Measurements from ENCODE around the gene CFLAR.
A peak's percentile ranks its signal among the peaks of the same experiment; 100 is the strongest.
"Not testable (repeated sequence)": the region's sequence is repeated elsewhere in the genome, so short reads cannot be mapped to it uniquely, and the experiment has no call there.

The CFLAR gene

DNA sequence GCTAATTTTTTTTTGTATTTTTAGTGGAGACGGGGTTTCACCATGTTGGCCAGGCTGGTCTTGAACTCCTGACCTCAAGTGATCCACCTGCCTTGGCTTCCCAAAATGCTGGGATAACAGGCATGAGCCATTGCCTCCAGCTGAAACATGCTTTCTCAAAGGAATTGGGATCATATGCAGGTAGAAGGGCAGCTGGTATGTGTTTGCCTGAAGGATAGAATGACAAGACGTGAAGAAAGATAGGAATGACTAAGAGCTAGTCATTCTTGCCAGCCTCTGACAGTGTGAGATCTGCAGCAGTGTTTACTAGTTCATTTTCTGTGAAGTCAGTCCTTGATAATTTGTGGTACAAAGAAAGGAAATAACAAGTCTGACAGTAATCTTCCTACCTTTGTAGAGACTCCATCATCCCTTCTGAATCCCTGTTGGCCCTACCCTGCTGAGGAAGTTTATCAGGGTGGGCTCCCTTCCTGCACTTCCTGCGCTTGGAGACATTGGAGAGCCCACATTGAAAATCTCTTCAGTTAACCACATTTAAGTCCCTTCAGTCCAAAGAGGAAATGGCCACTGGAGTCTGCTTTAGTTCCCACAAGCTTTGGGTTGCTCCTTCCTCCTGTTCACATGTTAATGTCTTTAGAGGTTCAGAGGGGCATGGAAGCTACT is 14.7 kb downstream of the CFLAR start:
- Mint-ChIP-seq H3K9me3 (no peaks in the 10 kb centered on the region), H3K36me3 (ENCODE audit: low read depth) (peaks cover 58% of the 10 kb centered on the region), H3K27me3 (no peaks in the 10 kb centered on the region)

DNA sequence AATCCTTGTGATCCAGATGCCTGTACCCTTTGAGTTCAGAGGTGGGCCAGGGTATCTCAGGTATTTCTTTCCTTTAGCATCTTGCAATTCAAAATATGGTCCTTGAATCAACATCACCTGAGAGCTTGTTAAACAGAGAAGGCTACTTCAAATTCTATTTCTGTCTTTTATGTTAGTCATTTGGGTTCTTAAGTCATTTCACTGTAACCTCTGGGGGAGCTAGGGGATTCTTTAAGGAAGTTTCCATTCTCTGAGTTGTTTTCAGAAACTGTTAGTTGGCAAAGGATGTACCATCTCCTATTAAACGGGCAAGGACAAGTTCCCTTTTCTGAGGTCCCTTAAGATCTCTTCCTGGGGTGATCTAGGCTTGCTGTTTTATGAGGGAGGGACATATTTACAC is 16.6 kb downstream of the CFLAR start:
- no peaks in the 10 kb centered on the region for H3K9me3 Mint-ChIP-seq
- peaks cover 73% of the 10 kb centered on the region for H3K36me3 Mint-ChIP-seq (ENCODE audit: low read depth)
- no peaks in the 10 kb centered on the region for H3K27me3 Mint-ChIP-seq
- peak overlapping the region; percentile 93 for H3K27ac Mint-ChIP-seq
- H3K4me1 Mint-ChIP-seq (ENCODE audit: low read depth) = peaks cover 74% of the 10 kb centered on the region
- peak overlapping the region; percentile 90 for H3K4me3 Mint-ChIP-seq

More for the DNA sequence above, 14.7 kb downstream of the CFLAR start:
- Mint-ChIP-seq H3K4me1 (ENCODE audit: low read depth) (peaks cover 78% of the 10 kb centered on the region), H3K4me3 (peak overlapping the region; percentile 90), H3K27ac (peak overlapping the region; percentile 93)

DNA sequence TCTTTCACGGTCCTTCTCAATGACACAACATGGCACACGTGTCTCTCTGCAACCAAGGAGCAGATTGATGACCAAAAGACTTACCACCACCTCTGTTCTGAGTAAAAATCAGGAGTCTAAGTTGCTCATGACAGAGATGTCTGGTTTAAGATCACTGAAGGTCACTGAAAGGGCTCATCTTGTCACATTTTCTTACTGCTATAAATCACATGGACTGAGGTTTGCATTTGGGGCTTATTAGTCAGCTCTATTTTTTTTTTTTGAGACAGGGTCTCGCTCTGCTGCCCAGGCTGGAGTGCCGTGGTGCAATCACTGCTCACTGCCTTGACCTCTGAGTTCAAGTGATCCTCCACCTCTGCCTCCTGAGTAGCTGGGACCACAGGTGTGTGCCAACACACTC is 19.4 kb downstream of the CFLAR start:
- Mint-ChIP-seq H3K4me1 (ENCODE audit: low read depth) (peaks cover 77% of the 10 kb centered on the region), H3K36me3 (ENCODE audit: low read depth) (peaks cover 89% of the 10 kb centered on the region), H3K9me3 (no peaks in the 10 kb centered on the region), H3K27me3 (no peaks in the 10 kb centered on the region), H3K27ac (peak overlapping the region; percentile 74), H3K4me3 (peak overlapping the region; percentile 52)

DNA sequence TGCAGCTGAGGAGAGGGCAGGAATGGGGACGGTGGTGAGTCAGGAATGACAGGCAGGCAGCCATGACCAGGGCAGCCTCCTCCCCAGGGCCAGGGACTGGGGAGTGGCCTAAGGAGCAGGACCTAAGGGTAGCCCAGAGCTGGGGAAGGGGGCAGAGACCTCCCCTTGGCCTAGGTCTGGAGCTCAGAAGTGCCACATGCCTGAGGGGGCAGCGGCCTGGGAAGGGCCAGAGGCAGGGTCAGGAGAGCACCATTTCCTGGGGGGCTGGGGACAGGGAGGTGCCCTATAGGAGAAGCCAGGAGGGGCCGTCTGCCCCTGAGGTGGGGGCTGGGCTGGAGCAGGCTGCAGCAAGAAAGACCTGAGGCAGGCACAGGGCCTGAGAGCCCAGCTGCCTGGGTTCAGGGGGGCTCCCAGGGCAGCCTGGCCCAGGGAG is 20.9 kb downstream of the CFLAR start:
- Mint-ChIP-seq H3K4me1 (ENCODE audit: low read depth) (peaks cover 75% of the 10 kb centered on the region), H3K27ac (peak overlapping the region; percentile 74), H3K9me3 (no peaks in the 10 kb centered on the region), H3K36me3 (ENCODE audit: low read depth) (peaks cover 86% of the 10 kb centered on the region), H3K27me3 (no peaks in the 10 kb centered on the region), H3K4me3 (no peak overlapping the region)

DNA sequence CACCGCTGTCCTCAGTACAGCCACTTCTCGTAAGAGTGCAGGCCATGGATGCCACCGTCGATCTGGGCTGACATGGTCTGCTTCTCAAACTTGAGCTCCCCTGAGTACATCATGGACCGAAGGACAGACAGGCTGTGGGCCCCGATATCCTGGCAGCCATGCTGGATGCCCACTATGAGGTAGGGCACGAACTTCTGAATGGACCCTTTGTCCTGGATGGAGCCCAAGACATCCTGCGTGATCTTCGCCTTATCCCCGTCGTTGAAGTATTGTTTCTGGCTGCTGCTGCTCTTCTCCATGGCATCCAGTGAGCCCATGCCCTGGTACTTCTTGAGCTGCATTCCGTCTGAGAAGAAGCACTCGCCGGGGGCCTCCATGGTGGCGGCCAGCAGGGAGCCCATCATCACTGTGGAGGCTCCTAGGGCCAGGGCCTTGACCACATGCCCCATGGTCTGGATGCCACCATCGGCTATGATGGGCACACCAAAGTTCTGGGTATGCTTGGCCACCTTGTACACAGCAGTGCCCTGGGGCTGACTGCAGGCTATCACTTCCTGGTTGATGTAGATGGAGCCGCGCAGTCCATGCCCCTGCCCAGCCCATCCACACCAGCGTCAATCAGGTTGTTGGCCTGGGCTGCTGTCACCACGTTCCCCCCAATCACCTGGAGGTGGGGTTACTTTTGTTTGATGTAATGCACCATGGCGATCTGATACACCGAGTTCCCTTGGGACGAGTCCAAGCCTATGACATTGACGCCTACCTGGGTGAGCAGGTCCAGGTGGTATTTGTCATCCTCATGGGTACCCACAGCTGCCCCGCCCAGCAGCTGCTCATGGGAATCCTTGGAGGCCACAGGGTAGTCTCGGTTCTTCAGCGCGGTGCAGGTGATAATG is 21.8 kb downstream of the CFLAR start:
- Mint-ChIP-seq H3K4me3 (no peak overlapping the region), H3K36me3 (ENCODE audit: low read depth) (peaks cover 79% of the 10 kb centered on the region), H3K27ac (no peak overlapping the region), H3K4me1 (ENCODE audit: low read depth) (peaks cover 69% of the 10 kb centered on the region), H3K9me3 (no peaks in the 10 kb centered on the region), H3K27me3 (no peaks in the 10 kb centered on the region)

DNA sequence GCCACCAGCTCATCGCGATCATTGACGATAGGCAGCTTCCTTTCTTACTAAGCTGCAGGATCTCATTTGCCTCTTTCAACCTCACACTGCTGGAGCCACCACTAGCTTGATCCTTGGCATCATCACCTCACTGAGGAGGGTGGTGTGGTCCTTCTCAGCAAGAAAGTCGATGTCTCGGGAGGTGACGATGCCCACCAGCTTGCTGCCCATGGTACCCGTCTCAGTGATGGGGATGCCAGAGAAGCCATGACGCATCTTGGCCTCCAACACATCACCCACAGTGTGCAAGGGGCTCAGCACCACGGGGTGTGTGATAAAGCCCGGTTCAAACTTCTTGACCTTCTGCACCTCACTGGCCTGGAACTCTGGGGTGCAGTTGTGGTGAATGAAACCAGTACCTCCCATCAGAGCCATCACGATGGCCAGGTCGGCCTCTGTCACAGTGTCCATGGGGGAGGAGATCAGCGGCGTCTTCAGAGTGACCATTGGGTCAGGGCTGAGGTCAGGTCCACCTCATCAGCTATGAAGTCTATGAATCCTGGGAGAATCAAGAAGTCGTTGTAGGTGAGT is 22.5 kb downstream of the CFLAR start:
- no peaks in the 10 kb centered on the region for H3K27me3 Mint-ChIP-seq
- H3K9me3 Mint-ChIP-seq = no peaks in the 10 kb centered on the region
- H3K4me1 Mint-ChIP-seq (ENCODE audit: low read depth) = peaks cover 62% of the 10 kb centered on the region
- peak overlapping the region; percentile 8 for H3K4me3 Mint-ChIP-seq
- peaks cover 72% of the 10 kb centered on the region for H3K36me3 Mint-ChIP-seq (ENCODE audit: low read depth)
- H3K27ac Mint-ChIP-seq = peak overlapping the region; percentile 7

DNA sequence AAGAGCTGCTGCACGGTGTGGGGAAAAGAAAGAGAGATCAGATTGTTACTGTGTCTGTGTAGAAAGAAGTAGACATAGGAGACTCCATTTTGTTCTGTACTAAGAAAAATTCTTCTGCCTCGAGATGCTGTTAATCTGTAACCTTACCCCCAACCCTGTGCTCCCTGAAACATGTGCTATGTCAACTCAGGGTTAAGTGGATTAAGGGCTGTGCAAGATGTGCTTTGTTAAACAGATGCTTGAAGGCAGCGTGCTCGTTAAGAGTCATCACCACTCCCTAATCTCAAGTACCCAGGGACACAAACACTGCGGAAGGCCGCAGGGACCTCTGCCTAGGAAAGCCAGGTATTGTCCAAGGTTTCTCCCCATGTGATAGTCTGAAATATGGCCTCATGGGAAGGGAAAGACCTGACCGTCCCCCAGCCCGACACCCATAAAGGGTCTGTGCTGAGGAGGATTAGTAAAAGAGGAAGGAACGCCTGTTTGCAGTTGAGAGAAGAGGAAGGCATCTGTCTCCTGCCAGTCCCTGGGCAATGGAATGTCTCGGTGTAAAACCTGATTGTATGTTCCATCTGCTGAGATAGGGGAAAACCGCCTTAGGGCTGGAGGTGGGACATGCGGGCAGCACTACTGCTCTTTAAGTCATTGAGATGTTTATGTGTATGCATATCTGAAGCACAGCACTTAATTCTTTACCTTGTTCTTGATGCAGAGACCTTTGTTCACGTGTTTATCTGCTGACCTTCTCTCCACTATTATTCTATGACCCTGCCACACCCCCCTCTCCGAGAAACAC is 23.2 kb downstream of the CFLAR start:
- Mint-ChIP-seq H3K4me3 (peak overlapping the region; percentile 8), H3K4me1 (ENCODE audit: low read depth) (peaks cover 55% of the 10 kb centered on the region), H3K36me3 (ENCODE audit: low read depth) (peaks cover 68% of the 10 kb centered on the region), H3K27ac (peak overlapping the region; percentile 7)
- not testable (repeated sequence) for H3K9me3 Mint-ChIP-seq, H3K27me3 Mint-ChIP-seq

DNA sequence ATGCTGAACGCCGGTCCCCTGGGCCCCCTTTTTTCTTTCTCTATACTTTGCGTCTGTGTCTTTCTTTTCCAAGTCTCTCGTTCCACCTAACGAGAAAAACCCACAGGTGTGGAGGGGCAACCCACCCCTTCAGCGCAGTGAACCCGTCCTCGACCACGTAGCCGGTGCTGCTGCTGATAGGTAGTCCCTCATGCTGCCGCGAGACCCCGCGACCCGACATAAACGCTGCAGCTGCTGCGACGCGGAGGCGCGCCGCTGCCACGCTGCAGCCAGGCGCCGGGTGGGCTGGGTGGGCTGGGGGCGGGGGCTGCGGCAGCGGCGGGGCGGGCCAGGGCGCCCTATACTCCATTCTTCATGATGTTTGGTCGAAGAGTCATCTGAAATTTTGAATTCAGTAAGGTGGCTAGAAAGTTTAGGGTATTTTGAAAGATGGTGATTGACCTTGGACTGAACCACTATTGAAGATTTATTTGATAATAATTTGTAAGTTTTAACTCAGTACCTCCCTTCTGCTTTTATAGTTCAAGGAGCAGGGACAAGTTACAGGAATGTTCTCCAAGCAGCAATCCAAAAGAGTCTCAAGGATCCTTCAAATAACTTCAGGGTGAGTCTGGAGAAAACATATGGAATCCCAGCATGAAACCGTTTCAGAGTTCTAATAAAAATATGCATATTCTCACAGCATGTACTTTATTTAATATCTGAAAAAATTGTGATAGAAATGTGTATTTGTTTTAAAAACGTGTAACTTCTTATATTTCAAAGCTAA is 24.1 kb downstream of the CFLAR start:
- Mint-ChIP-seq H3K4me3 (no peak overlapping the region), H3K27ac (no peak overlapping the region), H3K9me3 (no peaks in the 10 kb centered on the region), H3K27me3 (no peaks in the 10 kb centered on the region), H3K36me3 (ENCODE audit: low read depth) (peaks cover 67% of the 10 kb centered on the region), H3K4me1 (ENCODE audit: low read depth) (peaks cover 50% of the 10 kb centered on the region)

DNA sequence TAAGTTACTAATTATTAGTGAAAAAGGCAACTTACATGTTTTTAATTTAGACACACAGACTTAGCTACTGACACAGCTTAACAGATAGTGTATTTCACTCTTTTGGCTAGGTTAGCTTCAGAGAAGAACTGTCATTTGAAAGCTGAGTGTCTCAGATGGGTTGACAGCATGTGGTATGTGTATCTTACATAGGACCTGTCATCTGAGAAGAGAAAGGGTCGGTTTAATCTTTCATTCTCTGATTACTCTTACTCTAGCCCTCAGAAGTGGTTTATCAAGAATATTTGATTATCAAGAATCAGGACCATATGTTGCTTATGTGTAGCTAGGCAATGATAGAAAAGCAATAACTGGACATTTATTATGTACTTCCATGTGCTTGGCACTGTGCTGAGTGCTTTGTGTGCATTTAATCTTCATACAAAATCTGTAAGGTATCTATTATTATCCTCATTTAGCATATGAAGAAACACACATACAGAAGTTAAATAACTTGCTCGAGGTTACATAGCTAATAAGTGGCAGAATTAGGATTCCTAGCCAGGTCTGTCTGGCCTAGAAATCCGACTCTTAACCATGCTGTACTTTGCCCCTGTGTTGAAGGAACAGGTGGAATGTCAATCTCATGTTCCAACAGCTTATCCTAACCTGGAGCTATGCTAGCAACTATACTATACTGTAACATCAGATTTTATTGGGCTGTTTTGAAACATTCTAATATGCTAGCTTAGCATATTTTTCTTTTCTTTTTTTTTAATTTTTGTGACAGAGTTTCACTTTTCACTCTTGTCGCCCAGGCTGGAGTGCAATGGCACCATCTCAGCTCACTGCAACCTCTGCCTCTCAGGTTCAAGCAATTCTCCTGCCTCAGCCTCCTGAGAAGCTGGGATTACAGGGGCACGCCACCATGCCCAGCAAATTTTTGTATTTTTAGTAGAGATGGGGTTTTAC is 28.4 kb downstream of the CFLAR start:
- H3K9me3 Mint-ChIP-seq = no peaks in the 10 kb centered on the region
- no peak overlapping the region for H3K4me3 Mint-ChIP-seq
- H3K4me1 Mint-ChIP-seq (ENCODE audit: low read depth) = peaks cover 27% of the 10 kb centered on the region
- no peaks in the 10 kb centered on the region for H3K27me3 Mint-ChIP-seq
- peaks cover 55% of the 10 kb centered on the region for H3K36me3 Mint-ChIP-seq (ENCODE audit: low read depth)
- no peak overlapping the region for H3K27ac Mint-ChIP-seq

DNA sequence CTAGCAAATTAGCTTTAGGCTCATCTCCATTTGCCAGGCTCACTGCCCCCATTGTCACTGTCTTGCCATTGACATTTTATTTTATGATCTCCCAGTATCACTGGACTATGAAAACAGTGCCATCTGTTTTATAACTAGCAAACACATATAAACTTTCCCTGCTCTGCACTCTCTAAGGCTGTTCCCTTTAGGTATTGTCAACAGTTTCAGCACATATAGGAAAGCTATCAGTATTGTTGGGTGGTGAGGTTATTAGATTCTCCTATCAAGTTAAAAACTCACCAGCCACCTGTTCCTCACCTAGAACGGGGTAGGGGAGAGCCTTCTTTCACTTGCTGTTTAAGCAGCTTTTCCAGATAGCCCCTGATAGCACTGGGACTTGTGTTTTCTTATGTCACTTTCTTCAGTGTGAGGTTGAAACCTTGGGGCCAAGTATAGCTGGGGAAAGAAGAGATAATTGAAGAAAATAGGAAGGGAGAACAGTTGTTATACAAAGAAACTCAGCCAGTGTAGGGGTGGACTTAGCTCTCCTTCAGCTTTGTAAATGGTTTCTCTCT is 32.5 kb downstream of the CFLAR start:
- peaks cover 71% of the 10 kb centered on the region for H3K36me3 Mint-ChIP-seq (ENCODE audit: low read depth)
- H3K27me3 Mint-ChIP-seq = no peaks in the 10 kb centered on the region
- peak overlapping the region; percentile 24 for H3K27ac Mint-ChIP-seq
- H3K9me3 Mint-ChIP-seq = no peaks in the 10 kb centered on the region
- peaks cover 40% of the 10 kb centered on the region for H3K4me1 Mint-ChIP-seq (ENCODE audit: low read depth)
- H3K4me3 Mint-ChIP-seq = no peak overlapping the region

DNA sequence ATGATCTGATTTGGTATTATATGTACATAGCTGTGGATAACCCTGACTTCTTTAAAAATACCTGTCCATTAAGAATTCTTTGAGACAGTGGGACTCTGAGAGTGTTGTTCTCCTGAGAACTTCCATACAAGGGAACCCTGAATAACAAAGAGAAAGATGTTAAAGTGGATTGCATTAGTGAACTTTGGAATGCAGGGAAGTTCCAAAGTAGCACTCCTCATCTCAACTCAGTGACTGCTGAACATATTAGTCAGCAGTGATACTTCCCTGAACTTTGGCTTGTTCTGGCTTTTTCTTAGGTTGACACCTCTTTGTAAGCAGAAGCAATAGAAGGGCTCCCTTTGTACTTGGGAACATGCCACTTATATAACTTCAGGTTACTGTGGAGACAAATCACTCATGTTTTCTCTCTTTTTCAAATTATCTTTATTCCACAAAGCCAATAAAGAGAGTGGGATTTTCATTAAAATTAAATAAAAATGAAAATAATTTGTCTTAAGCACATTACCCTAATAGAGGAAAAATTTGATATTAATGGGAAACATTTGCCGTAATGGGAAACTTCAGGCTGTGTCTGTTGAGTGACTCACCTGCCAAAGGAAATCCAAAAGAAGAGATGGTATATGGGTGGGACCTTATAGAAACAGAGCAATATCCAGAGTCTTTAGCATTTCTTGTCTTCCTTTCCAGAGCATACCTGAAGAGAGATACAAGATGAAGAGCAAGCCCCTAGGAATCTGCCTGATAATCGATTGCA is 33.3 kb downstream of the CFLAR start:
- H3K9me3 Mint-ChIP-seq = no peaks in the 10 kb centered on the region
- H3K36me3 Mint-ChIP-seq (ENCODE audit: low read depth) = peaks cover 70% of the 10 kb centered on the region
- no peaks in the 10 kb centered on the region for H3K27me3 Mint-ChIP-seq
- H3K27ac Mint-ChIP-seq = peak overlapping the region; percentile 26
- H3K4me3 Mint-ChIP-seq = no peak overlapping the region
- peaks cover 40% of the 10 kb centered on the region for H3K4me1 Mint-ChIP-seq (ENCODE audit: low read depth)

DNA sequence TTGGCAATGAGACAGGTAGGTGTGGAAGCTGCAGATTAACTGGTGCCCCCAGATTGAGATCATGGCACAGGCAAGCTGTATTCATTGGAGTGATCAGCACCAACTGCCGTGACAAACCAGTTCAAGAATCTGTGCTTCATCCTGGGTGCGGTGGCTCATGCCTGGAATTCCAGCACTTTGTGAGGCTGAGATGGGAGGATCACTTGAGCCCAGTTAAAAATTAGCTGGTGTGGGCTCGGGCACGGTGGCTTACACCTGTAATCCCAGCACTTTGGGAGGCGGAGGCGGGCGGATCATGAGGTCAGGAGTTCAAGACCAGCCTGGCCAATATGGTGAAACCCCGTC is 33.8 kb downstream of the CFLAR start:
- H3K4me3 Mint-ChIP-seq = not testable (repeated sequence)
- H3K36me3 Mint-ChIP-seq (ENCODE audit: low read depth) = peaks cover 73% of the 10 kb centered on the region
- H3K4me1 Mint-ChIP-seq (ENCODE audit: low read depth) = peaks cover 44% of the 10 kb centered on the region

More for the DNA sequence above, 33.8 kb downstream of the CFLAR start:
- not testable (repeated sequence) for H3K27me3 Mint-ChIP-seq, H3K9me3 Mint-ChIP-seq
- peak overlapping the region; percentile 26 for H3K27ac Mint-ChIP-seq
